GM12892 (cell line): ENCODE data around the gene HMGA1.

Experiments
- DNase-seq: peaks from one replicate; pipeline ENCODE4 v3.0.0; 2011; ENCODE audit not compliant: insufficient read length
- FAIRE-seq: peaks from 2 replicates; lab custom pipeline; 2011; peaks lifted over from hg19 to GRCh38; lab: Jason Lieb, UNC
- POLR2A ChIP-seq: IDR thresholded peaks from 2 replicates; pipeline ENCODE4 v1.6.1; 2011; ENCODE audit warnings: low read depth, low read length, control low read depth
- POLR2AphosphoS5 ChIP-seq: IDR thresholded peaks from 2 replicates; pipeline ENCODE4 v1.6.1; 2011; ENCODE audit warnings: low read depth, low read length, control low read depth
- TAF1 ChIP-seq: IDR thresholded peaks from 2 replicates; pipeline ENCODE4 v1.6.1; 2011; ENCODE audit warnings: low read depth, mild to moderate bottlenecking, control low read depth, low read length, borderline replicate concordance

HMGA1 gene

DNA sequence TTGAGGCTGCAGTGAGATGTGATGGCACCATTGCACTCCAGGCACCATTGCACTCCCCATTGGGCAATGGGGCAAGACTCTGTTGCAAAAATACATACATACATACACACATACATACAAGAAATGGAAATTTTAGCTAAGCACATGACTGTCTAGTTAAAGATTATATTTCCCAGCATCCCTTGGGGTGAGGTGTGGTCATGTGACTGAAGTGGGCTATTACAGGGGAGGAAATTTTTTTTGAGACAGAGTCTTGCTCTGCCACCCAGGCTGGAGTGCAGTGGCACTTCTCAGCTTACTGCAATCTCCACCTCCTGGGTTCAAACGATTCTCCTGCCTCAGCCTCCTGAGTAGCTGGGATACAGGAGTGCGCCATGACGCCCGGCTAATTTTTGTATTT, 32.0 kb upstream of the HMGA1 start:
- FAIRE-seq (no peak), DNase-seq (no peak)
- TF ChIP-seq POLR2AphosphoS5 = no peak
- no peak for TF ChIP-seq POLR2A
- TF ChIP-seq TAF1 = no peak

DNA sequence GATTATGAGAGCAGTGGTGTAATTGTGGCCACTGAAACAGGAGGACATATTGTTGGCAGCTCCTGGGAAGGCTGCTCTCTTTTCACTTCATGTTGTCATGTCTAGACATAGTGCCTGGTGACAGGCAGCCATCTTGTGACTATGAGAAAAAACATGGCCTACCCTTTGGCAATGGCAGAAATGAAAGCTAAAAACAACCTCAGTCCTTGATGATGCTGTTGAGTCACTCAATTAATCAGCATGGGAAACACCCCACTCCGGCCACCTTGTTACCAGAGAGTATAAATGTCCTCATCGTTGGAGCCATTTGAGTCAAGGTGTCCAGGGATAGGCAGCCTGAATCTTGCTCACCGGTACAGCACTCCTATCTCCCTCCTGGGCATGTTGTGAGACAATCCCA, 31.2 kb upstream of the HMGA1 start:
- FAIRE-seq = no peak
- DNase-seq = no peak
- TF ChIP-seq TAF1 = no peak
- TF ChIP-seq POLR2AphosphoS5 = no peak
- TF ChIP-seq POLR2A = no peak

DNA sequence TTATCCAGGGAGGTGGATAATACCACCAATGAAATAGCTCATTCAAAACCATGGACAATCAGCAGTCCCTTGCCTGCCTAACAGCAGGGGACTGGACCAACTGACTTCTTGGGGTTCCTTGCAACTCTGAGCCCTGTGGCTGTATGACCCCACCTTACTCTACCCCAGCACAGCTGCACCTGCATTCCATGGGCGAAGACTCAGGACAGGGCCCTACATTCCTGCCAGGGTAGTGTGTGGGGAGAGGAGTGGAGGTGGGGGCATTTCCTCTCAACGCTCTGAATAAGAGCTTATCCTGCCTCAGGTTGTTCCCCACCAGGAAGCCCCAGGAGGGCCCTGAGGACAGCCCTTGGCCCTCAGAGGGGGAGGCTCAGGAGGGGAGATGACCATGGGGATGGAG, 30.8 kb upstream of the HMGA1 start:
- no peak for DNase-seq
- FAIRE-seq = no peak
- TF ChIP-seq POLR2A (no peak), POLR2AphosphoS5 (no peak)

DNA sequence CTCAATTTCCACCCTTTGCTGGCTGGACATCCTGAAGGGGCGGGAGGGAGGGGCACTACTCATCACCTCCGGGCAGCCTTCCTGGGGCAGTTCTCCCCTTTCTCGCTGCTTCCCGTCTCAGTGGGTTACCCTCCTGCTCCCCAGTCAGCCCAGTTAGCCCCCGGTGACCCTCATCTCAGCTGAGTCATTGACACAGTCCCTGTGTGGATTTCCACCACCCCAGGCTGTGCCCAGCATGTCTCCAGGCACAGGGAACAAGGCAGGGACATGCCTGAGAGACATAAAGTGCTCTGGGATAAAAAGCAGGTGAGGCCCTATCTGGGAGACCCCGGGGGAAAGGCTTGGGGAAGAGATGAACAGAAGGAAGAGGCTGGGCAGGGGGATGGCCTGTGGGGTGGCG, 29.9 kb upstream of the HMGA1 start:
- no peak for FAIRE-seq
- TF ChIP-seq POLR2AphosphoS5 (no peak), POLR2A (no peak), TAF1 (no peak)

DNA sequence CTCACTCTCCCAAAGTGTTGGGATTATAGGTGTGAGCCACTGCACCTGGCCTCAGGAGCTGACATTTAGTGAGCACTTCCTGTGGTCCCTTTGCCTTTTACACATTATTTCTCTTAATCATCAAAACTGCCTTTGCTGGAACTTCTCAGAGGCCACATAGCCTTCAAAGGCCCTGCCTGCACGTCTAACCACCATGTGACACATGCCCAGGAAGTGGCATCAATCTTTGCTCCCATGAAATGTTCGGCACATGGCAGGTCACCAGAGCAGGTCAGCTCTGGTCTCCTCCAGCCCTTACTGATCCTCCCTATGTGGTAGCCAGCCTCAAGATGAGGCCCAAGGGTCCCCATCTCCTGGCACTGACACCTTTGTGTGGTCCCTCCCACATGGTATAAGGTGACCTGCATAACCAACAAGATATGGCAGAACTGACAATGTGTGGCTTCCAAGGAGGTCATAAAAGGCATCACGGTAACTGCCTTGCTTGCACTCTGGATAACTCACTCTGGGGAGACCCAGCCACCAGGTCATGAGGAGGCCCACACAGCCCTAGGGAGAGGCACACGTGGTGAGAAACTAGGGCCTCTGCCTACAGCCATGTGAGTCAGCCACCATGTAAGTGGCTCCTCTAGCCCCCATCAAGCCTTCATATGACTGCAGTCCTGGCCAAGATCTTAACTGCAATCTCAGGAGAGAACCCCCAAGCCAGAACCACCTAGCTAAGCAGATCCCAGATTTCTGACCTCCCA, 28.8 kb upstream of the HMGA1 start:
- DNase-seq (no peak), FAIRE-seq (no peak)
- TF ChIP-seq POLR2A = no peak
- TF ChIP-seq POLR2AphosphoS5 = no peak
- TF ChIP-seq TAF1 = no peak

More for the DNA sequence above, 29.9 kb upstream of the HMGA1 start:
- DNase-seq = no peak

DNA sequence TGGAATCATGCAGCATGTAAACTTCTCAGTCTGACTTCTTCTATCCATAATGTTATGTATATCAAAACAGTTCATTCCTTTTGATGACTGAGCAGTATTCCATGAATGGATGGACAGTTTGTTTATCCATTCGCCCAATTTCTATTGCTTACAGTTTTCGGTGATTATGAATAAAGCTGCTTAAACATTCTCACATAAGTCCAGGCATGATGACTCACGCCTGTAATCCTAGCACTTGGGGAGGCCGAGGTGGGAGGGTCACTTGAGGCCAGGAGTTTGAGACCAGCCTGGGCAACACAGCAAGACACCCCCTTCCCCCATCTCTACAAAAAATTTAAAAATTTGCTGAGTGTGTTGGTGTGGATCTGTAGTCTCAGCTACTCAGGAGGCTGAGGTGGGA, 22.9 kb upstream of the HMGA1 start:
- TF ChIP-seq TAF1 (no peak), POLR2A (no peak), POLR2AphosphoS5 (no peak)
- no peak for FAIRE-seq
- DNase-seq = no peak

DNA sequence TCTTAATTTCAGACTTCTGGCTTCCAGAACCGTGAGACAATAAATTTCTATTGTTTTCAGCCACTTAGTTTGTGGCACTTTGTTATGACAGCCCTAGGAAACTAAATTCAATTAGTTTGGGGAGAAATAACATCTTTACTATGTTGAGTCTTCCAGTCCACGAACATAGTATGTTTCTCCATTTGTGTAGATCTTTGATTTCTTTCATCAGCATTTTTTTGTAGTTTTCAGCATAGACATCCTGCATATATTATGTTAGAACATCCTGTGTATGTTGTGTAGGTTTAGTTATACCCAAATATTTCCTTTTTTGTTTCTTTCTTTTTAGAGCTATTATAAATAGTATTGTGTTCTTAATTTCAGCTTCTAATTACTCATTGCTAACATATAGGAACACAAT, 18.0 kb upstream of the HMGA1 start:
- DNase-seq = no peak
- FAIRE-seq = no peak

DNA sequence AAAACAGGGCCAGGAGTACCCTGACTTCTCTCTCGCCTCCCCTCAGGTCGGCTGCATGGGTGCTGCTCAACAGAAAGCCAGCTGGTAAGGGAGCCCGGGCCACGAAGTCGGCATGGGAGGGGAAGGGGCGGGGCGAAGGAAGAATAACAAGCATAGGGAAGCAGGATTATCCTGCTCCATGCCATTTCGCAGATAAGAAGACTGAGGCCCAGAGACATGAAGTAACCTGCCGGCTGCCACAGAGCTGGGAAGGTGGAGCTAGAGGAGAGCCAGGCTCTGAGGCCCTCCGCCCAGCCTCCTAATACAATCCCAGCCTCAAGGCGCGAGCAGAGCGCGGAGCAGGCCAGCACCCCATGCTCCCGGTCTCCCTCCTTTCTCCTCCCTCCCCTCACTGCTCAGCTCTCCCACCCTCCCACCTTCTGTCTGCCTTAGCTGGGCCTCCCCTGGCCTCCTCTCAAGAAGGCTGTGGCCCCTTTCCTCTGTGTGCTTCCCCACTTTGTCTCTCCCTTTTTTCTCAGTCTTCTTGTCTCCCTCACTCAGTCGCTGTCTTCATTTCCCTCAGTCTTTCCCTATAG, 13.2 kb upstream of the HMGA1 start:
- DNase-seq (no peak), FAIRE-seq (no peak)
- TF ChIP-seq TAF1 (no peak), POLR2A (no peak), POLR2AphosphoS5 (no peak)

More for the DNA sequence above, 18.0 kb upstream of the HMGA1 start:
- TF ChIP-seq POLR2A = no peak
- no peak for TF ChIP-seq TAF1
- TF ChIP-seq POLR2AphosphoS5 = no peak

DNA sequence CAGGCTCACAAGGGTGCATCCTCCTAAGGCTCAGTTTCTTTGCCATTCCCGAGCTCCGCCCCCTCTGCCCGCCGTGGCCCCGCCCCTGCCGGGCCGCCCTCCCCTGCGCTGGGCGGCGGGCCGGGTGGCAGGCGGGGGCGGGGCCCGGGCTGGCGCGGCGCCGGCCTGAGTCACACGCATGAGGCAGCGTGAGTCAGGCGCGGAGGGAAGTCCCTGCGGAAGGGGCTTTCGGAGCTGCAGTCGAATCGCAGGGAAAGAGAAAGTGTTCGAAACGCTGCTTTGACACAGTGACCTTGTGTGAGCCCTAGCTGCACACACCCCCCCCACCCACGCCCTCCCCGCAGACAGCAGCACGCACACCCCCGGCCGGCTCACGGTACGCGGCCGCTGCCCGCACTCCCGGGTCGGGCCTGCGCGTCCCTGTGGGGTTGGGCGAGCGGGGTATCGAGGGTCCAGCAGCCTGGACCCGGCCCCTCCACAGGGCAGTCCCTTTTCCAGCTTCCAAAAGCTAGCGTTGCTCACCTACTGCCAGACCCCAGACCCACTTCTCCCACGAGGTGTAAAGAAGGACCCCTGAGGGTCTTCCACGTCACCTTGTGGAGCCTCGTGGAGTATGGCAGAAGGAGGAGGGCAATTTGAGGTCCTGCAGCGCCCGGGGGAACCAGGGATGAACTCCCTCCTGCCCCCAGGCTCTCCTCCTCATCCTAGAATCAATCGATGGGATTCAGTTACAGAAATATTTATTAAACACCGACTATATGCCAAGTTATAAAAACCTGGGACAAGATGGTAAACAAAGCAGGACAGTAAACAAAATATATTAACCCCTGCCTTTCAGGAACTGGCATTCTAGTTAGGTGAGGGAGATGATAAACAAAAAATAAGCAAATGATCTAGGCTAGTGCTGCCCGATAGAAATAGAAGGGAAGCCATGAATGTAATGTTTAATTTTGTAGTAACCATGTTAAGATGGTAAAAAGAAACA, 12.4 kb upstream of the HMGA1 start:
- DNase-seq = peak; percentile 94
- peak; percentile 97 for FAIRE-seq
- TF ChIP-seq POLR2AphosphoS5 (peak; percentile 54; the same call in 1 of the 2 replicates), TAF1 (no peak), POLR2A (peak; percentile 59; the same call in 1 of the 2 replicates)

DNA sequence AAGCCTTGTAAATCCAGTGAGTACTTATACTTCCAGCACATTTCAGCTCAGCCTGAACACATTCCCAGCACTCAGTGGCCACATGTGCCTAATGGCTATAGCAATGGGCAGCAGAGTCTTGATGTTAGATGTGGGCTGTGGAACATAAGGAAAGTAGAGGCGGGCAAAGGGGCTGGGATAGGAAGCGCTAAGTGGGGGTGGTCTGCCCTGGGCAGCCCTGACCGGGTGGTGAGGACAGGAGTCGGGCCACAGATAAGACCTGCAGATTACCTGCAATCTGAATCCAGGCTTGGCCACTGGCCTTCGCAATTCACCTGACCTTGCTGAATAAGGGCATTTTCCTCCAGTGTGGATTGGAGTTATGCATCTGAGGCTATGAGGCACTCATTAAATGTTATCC, 11.1 kb upstream of the HMGA1 start:
- TF ChIP-seq POLR2A (no peak), TAF1 (no peak), POLR2AphosphoS5 (no peak)
- DNase-seq = no peak
- FAIRE-seq = no peak

DNA sequence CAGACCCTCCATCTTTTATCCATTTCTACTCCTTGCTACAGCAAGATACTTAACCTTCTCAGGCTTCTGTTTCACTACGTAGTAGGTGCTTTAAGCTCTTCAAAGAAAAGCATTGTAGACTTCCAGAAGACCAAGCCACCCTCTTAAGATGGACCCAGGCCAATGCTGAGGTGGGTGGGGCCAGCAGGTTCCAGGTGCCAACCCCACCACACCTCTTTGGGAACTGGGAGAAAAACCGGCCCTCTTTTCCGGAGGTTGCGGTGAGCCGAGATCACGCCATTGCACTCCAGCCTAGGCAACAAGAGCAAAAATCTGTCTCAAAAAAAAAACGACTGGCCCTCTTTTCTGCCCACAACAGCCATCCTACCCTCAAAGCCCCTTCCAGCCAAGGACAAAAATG, 10.6 kb upstream of the HMGA1 start:
- DNase-seq (no peak), FAIRE-seq (no peak)
- TF ChIP-seq TAF1 (no peak), POLR2A (no peak), POLR2AphosphoS5 (no peak)
